Measurements from ENCODE around the gene RUFY1.
"Not testable (repeated sequence)": the region's sequence is repeated elsewhere in the genome, so short reads cannot be mapped to it uniquely, and the experiment has no call there.

- not testable (repeated sequence) for TF ChIP-seq CTCF (IDR thresholded peaks at IDR 0.05; ENCODE audit: poor library complexity, severe bottlenecking); MXI1 (conservative IDR thresholded peaks at IDR 0.05; ENCODE audit: poor library complexity, severe bottlenecking); TAF1 (IDR thresholded peaks at IDR 0.05; ENCODE audit: low read depth); EP300 (conservative IDR thresholded peaks at IDR 0.05; ENCODE audit: poor library complexity, severe bottlenecking); POLR2AphosphoS5 (IDR thresholded peaks at IDR 0.05); EZH2 (IDR thresholded peaks at IDR 0.05; ENCODE audit: borderline replicate concordance, insufficient read depth, low read length, poor library complexity, severe bottlenecking); RAD21 (conservative IDR thresholded peaks at IDR 0.05)
These were observed 91.4 kb downstream of the RUFY1 start for GRCh38 chr5:179641745-179642144.

Measured in neural cell (in vitro differentiated cells).